Measurements from ENCODE around the gene FAF1. TPM values are rescaled to one million over a fixed set of nuclear protein-coding genes. Genes with fewer than 3 reads are reported as not detected.

Gene FAF1
- total RNA-seq, 4 donors from 2014 or later: 25.1 to 74.6 (median 37.2) TPM

DNA sequence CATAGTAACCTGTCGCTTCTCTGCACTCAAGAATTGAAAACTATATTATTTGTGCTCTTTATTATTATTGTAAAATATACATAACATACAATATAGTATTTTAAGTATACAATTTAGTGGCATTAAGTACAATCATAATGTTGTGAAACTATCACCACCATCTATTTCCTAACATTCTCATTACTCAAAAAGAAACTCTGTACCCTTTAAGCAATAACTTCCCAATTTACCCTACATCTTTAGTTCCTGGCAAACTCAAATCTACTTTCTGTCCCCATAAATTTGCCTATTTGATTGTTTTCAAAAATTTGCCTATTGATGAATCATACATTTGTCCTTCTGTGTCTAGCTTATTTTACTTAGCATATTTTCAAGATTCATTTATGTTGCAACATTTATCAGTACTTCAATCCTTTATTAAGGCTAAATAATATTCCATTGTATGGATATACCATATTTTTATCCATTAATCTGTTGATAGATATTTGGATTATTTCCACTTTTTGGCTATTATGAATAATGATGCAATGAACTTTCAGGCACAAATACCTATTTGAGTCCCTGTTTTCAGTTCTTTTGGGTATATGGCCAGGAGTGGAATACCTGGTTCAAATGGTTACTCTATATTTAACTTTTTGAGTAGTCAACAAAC, 437.2 kb downstream of the FAF1 start:
- H3K4me3 ChIP-seq: no peak overlapping the region
- H3K36me3 ChIP-seq: peaks cover 0 to 3% (median 0%) of the 10 kb centered on the region in 4 donors
- in situ Hi-C loops (cut with MboI; ENCODE audit: low pct_ligation_motif_present in 1 of 4, low pct_unique_long_range_greater_than_20kb in 1 of 4, low sequenced_read_pairs in 3 of 4): no loop called here

DNA sequence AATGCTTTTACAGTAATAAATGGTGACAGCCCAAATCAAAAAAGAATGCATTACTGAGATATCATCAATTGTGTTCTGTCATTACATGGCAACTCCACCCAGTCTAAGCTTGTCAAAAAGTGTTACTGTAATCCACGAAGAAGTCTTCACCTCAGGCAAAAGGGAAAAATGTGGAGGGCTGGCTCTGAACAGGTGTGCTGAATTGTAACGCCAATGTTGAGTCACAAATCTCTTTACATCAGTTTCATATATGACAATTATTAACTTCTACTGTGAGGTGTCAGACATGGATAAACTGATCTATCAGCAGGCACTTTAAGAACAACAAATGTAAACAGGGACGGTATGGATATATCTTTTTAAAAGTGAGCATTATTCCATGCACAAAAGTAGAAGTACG, 438.4 kb downstream of the FAF1 start:
- intact Hi-C loops (cut with DNase I; ENCODE audit: low total_unique reads): no loop called here

More for the DNA sequence above, 437.2 kb downstream of the FAF1 start:
- DNase-seq: no peak
- Histone ChIP-seq H3K27me3 (no peaks in the 10 kb centered on the region), H3K9me3 (peaks cover 0 to 4% of the 10 kb centered on the region in 2 donors), H3K27ac (no peak overlapping the region), H3K4me1 (no peaks in the 10 kb centered on the region)
- no peak for TF ChIP-seq POLR2A (IDR thresholded peaks at IDR 0.05)
- TF ChIP-seq EP300 (IDR thresholded peaks at IDR 0.05; ENCODE audit: low read depth): no peak
- no peak for TF ChIP-seq POLR2AphosphoS5 (IDR thresholded peaks at IDR 0.05)
- TF ChIP-seq, protein P1, sequence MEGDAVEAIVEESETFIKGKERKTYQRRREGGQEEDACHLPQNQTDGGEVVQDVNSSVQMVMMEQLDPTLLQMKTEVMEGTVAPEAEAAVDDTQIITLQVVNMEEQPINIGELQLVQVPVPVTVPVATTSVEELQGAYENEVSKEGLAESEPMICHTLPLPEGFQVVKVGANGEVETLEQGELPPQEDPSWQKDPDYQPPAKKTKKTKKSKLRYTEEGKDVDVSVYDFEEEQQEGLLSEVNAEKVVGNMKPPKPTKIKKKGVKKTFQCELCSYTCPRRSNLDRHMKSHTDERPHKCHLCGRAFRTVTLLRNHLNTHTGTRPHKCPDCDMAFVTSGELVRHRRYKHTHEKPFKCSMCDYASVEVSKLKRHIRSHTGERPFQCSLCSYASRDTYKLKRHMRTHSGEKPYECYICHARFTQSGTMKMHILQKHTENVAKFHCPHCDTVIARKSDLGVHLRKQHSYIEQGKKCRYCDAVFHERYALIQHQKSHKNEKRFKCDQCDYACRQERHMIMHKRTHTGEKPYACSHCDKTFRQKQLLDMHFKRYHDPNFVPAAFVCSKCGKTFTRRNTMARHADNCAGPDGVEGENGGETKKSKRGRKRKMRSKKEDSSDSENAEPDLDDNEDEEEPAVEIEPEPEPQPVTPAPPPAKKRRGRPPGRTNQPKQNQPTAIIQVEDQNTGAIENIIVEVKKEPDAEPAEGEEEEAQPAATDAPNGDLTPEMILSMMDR (IDR thresholded peaks at IDR 0.05): no peak
- intact Hi-C loops (cut with DNase I; ENCODE audit: low total_unique reads): no loop called here
- 100% methylated on average over 1 of the region's 1 CpG for WGBS, 2 donors (ENCODE audit: low coverage in 1 of 2)

DNA sequence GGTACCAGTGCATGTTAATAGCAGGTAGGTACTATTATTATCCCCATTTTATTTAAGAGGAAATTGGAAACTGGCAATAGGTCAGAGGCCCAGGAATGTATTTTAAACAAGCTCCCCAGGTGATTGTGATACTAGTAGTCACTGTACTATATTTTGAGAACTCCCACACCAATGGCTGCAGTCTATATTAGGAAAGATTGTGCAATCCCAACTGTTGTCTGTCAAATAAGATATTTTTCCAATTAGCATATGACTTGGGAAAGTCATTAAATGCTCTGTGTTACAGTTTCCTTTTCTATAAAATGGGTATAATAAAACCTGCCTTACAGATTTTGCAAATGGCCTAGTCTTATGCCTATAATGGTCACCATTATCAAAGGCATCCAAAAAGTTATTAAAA, 442.6 kb downstream of the FAF1 start:
- Histone ChIP-seq H3K36me3 (peaks cover 0 to 3% (median 0%) of the 10 kb centered on the region in 4 donors), H3K27ac (no peak overlapping the region), H3K9me3 (no peaks in the 10 kb centered on the region), H3K4me1 (no peaks in the 10 kb centered on the region), H3K27me3 (no peaks in the 10 kb centered on the region), H3K4me3 (no peak overlapping the region)
- intact Hi-C loops (cut with DNase I; ENCODE audit: low total_unique reads): no loop called here
- no peak for DNase-seq
- in situ Hi-C loops (cut with MboI; ENCODE audit: low pct_ligation_motif_present in 1 of 4, low pct_unique_long_range_greater_than_20kb in 1 of 4, low sequenced_read_pairs in 3 of 4): no loop called here
- TF ChIP-seq POLR2A (IDR thresholded peaks at IDR 0.05) (no peak), EP300 (IDR thresholded peaks at IDR 0.05; ENCODE audit: low read depth) (no peak), POLR2AphosphoS5 (IDR thresholded peaks at IDR 0.05) (no peak)
- TF ChIP-seq, protein P1 (IDR thresholded peaks at IDR 0.05): no peak

More for the DNA sequence above, 438.4 kb downstream of the FAF1 start:
- Histone ChIP-seq H3K27ac (no peak overlapping the region), H3K4me3 (no peak overlapping the region), H3K27me3 (no peaks in the 10 kb centered on the region), H3K36me3 (peaks cover 0 to 3% (median 0%) of the 10 kb centered on the region in 4 donors), H3K9me3 (peaks cover 0 to 4% of the 10 kb centered on the region in 2 donors), H3K4me1 (no peaks in the 10 kb centered on the region)
- in situ Hi-C loops (cut with MboI; ENCODE audit: low pct_ligation_motif_present in 1 of 4, low pct_unique_long_range_greater_than_20kb in 1 of 4, low sequenced_read_pairs in 3 of 4): no loop called here
- no peak for DNase-seq
- no peak for TF ChIP-seq POLR2A (IDR thresholded peaks at IDR 0.05)
- TF ChIP-seq EP300 (IDR thresholded peaks at IDR 0.05; ENCODE audit: low read depth): no peak
- no peak for TF ChIP-seq POLR2AphosphoS5 (IDR thresholded peaks at IDR 0.05)
- TF ChIP-seq, protein P1 (IDR thresholded peaks at IDR 0.05): no peak
- 93 to 94% methylated on average over 4 of the region's 4 CpGs for WGBS, 2 donors (ENCODE audit: low coverage in 1 of 2)

DNA sequence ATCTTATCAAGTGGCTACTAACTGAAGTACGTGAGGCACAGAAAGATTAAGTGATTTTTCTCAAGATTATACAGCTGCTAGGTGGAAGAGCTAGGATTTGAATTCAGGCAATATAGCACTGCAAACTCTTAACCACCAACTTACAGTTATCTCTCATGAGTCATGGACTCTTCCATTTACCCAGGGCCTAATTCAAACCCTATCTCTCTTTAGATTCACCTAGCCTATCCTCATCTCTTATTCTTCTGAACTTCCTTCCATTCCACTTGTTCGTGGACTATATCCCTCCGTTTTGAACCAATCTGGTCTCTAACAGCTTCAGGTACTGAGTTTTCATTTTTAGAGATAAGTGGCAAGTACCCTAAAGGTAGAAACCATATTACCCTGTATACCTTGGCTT, 444.0 kb downstream of the FAF1 start:
- WGBS, 2 donors (ENCODE audit: low coverage in 1 of 2): 88 to 99% methylated on average over 2 to 3 of the region's 3 CpGs
- Histone ChIP-seq H3K9me3 (no peaks in the 10 kb centered on the region), H3K27me3 (no peaks in the 10 kb centered on the region), H3K36me3 (peaks cover 0 to 6% (median 2%) of the 10 kb centered on the region in 4 donors), H3K27ac (no peak overlapping the region), H3K4me3 (no peak overlapping the region), H3K4me1 (no peaks in the 10 kb centered on the region)
- TF ChIP-seq POLR2AphosphoS5 (IDR thresholded peaks at IDR 0.05) (no peak), EP300 (IDR thresholded peaks at IDR 0.05; ENCODE audit: low read depth) (no peak), POLR2A (IDR thresholded peaks at IDR 0.05) (no peak)
- TF ChIP-seq, protein P1 (IDR thresholded peaks at IDR 0.05): no peak
- intact Hi-C loops (cut with DNase I; ENCODE audit: low total_unique reads): no loop called here
- in situ Hi-C loops (cut with MboI; ENCODE audit: low pct_ligation_motif_present in 1 of 4, low pct_unique_long_range_greater_than_20kb in 1 of 4, low sequenced_read_pairs in 3 of 4): no loop called here
- DNase-seq: no peak

Measured in transverse colon (tissue), 4 donors.